GM23338 (cell line): Measurements from ENCODE around the gene ARHGEF38. TPM values are rescaled to one million over a fixed set of nuclear protein-coding genes. Genes with fewer than 3 reads are reported as not detected.

ENCODE experiments used
- ATAC-seq: fragments of 200-7000 bp; cut with Tn5 transposase; 3 replicates; pipeline ENCODE4 v1.9.1; 2020
- DNase-seq: peaks from one replicate; pipeline ENCODE4 v3.0.0-alpha.2; 2015; ENCODE audit warnings: low spot score
- H2AFZ ChIP-seq: fragments of 200-600 bp; sonication (generic); 2 replicates; pipeline ENCODE4 v1.8.0; 2016; ENCODE audit warnings: antibody characterized with exemption, mild to moderate bottlenecking, moderate library complexity
- H3F3A ChIP-seq: fragments of 200-600 bp; sonication (generic); replicated peaks from 2 replicates; pipeline ENCODE4 v1.8.0; 2017; ENCODE audit warnings: antibody characterized with exemption, mixed run types, low read depth
- H3K27ac ChIP-seq: fragments of 200-600 bp; sonication (generic); 2 replicates; pipeline ENCODE4 v1.6.1; 2016; ENCODE audit warnings: low read depth
- H3K27me3 ChIP-seq: fragments of 200-600 bp; sonication (generic); 2 replicates; pipeline ENCODE4 v1.8.0; 2016; ENCODE audit warnings: mild to moderate bottlenecking, mixed run types, moderate library complexity; ENCODE audit not compliant: insufficient read depth
- H3K36me3 ChIP-seq: fragments of 200-600 bp; sonication (generic); 2 replicates; pipeline ENCODE4 v1.8.0; 2016; ENCODE audit warnings: mild to moderate bottlenecking; ENCODE audit not compliant: insufficient read depth
- H3K4me1 ChIP-seq: fragments of 200-600 bp; sonication (generic); 2 replicates; pipeline ENCODE4 v1.8.0; 2016; ENCODE audit warnings: mild to moderate bottlenecking, moderate library complexity; ENCODE audit not compliant: insufficient read depth
- H3K4me2 ChIP-seq: fragments of 200-600 bp; sonication (generic); 2 replicates; pipeline ENCODE4 v1.7.1; 2017; ENCODE audit warnings: mixed run types
- H3K4me3 ChIP-seq: fragments of 200-600 bp; sonication (generic); 2 replicates; pipeline ENCODE4 v1.6.1; 2016; ENCODE audit warnings: mixed run types
- H3K79me2 ChIP-seq: fragments of 200-600 bp; sonication (generic); replicated peaks from 2 replicates; pipeline ENCODE4 v1.8.0; 2017; ENCODE audit warnings: mild to moderate bottlenecking; ENCODE audit not compliant: insufficient read depth
- H3K9me2 ChIP-seq: fragments of 200-600 bp; sonication (generic); 2 replicates; pipeline ENCODE4 v1.8.0; 2017; ENCODE audit not compliant: insufficient read depth
- H4K20me1 ChIP-seq: fragments of 200-600 bp; sonication (generic); replicated peaks from 2 replicates; pipeline ENCODE4 v1.8.0; 2017; ENCODE audit warnings: mild to moderate bottlenecking; ENCODE audit not compliant: insufficient read depth
- H3K27ac Mint-ChIP-seq: 2 replicates; pipeline ENCODE4 v1.8.0; 2020; ENCODE audit warnings: inconsistent platforms, mild to moderate bottlenecking, moderate library complexity, mixed read lengths
- H3K27me3 Mint-ChIP-seq: 3 replicates; pipeline ENCODE4 v1.8.0; 2022; ENCODE audit warnings: low read depth, mild to moderate bottlenecking, moderate library complexity, mixed read lengths, inconsistent platforms; ENCODE audit not compliant: insufficient read depth, poor library complexity
- H3K36me3 Mint-ChIP-seq: 3 replicates; pipeline ENCODE4 v1.8.0; 2021; ENCODE audit warnings: low read depth, mild to moderate bottlenecking, inconsistent platforms, moderate library complexity, mixed read lengths
- H3K4me1 Mint-ChIP-seq: 3 replicates; pipeline ENCODE4 v1.8.0; 2020; ENCODE audit warnings: mild to moderate bottlenecking, inconsistent platforms, mixed read lengths
- H3K4me3 Mint-ChIP-seq: 3 replicates; pipeline ENCODE4 v1.8.0; 2021; ENCODE audit warnings: moderate library complexity, mild to moderate bottlenecking, inconsistent platforms, mixed read lengths
- H3K9me3 Mint-ChIP-seq: 3 replicates; pipeline ENCODE4 v1.8.0; 2020; ENCODE audit warnings: moderate library complexity, mild to moderate bottlenecking, inconsistent platforms, mixed read lengths
- CREB1 ChIP-seq: fragments of 250-450 bp; sonication (Bioruptor Pico); IDR thresholded peaks from 2 replicates; pipeline ENCODE4 v1.5.0; 2020; ENCODE audit warnings: low read depth, mild to moderate bottlenecking, moderate library complexity
- EZH2 ChIP-seq: fragments of 200-600 bp; sonication (generic); IDR thresholded peaks from one replicate; pipeline ENCODE4 v1.8.0; 2017; ENCODE audit warnings: antibody characterized with exemption, mild to moderate bottlenecking, low read depth; ENCODE audit not compliant: unreplicated experiment
- JUNB ChIP-seq: IDR thresholded peaks from one replicate; pipeline ENCODE4 v1.6.1; 2016; ENCODE audit warnings: antibody characterized with exemption; ENCODE audit not compliant: unreplicated experiment
- NANOG ChIP-seq: IDR thresholded peaks from 2 replicates; pipeline ENCODE4 v1.6.1; 2016; ENCODE audit warnings: antibody characterized with exemption, borderline replicate concordance
- POLR2AphosphoS5 ChIP-seq: IDR thresholded peaks from 2 replicates; pipeline ENCODE4 v1.6.1; 2016; ENCODE audit warnings: antibody characterized with exemption, low read depth
- STAT1 ChIP-seq: IDR thresholded peaks from one replicate; pipeline ENCODE4 v1.6.1; 2016; ENCODE audit warnings: antibody characterized with exemption; ENCODE audit not compliant: unreplicated experiment
- ZNF331 ChIP-seq: fragments of 250-450 bp; sonication (Bioruptor Pico); IDR thresholded peaks from 2 replicates; pipeline ENCODE4 v1.5.0; 2020; ENCODE audit warnings: low read depth, mild to moderate bottlenecking, moderate library complexity
- polyA plus RNA-seq: library from polyadenylated mRNA; unstranded; fragments of >200 nt; fragmentation: Nextera tagmentation; extraction: Ambion mirVana; gene quantifications from 2 replicates; pipeline ENCODE4 v1.2.1, GENCODE V29; 2016
- total RNA-seq: library from RNA; depleted of rRNA; stranded (reverse); fragments of >200 nt; shearing (Covaris generic); gene quantifications from 2 replicates; pipeline ENCODE4 v1.2.3, GENCODE V29; 2014
- TF ChIP-seq, protein P1 (sequence below): IDR thresholded peaks from 2 replicates; pipeline ENCODE4 v1.6.1; 2016; ENCODE audit warnings: antibody characterized with exemption
- TF ChIP-seq, protein P2 (sequence below), 2 experiments: fragments of 200-600 bp in 1 of 2; sonication (generic) in 1 of 2; conservative IDR thresholded peaks; 2 replicates each; pipeline versions ENCODE4 v1.5.1 to v1.6.1; 2016 to 2017; ENCODE audit warnings: antibody characterized with exemption in 2 of 2, low read depth in 2 of 2, mild to moderate bottlenecking in 2 of 2, moderate library complexity in 1 of 2

Gene ARHGEF38
- total and polyA plus RNA-seq, 2 experiments from 2014 or later: 0.58 TPM; not detected in 1

- TF ChIP-seq STAT1 (no peak), CREB1 (no peak), JUNB (no peak), NANOG (no peak), EZH2 (no peak), ZNF331 (CRISPR knock-in tag) (no peak)
- TF ChIP-seq, protein P1, sequence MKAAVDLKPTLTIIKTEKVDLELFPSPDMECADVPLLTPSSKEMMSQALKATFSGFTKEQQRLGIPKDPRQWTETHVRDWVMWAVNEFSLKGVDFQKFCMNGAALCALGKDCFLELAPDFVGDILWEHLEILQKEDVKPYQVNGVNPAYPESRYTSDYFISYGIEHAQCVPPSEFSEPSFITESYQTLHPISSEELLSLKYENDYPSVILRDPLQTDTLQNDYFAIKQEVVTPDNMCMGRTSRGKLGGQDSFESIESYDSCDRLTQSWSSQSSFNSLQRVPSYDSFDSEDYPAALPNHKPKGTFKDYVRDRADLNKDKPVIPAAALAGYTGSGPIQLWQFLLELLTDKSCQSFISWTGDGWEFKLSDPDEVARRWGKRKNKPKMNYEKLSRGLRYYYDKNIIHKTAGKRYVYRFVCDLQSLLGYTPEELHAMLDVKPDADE: no peak
- TF ChIP-seq, protein P2, sequence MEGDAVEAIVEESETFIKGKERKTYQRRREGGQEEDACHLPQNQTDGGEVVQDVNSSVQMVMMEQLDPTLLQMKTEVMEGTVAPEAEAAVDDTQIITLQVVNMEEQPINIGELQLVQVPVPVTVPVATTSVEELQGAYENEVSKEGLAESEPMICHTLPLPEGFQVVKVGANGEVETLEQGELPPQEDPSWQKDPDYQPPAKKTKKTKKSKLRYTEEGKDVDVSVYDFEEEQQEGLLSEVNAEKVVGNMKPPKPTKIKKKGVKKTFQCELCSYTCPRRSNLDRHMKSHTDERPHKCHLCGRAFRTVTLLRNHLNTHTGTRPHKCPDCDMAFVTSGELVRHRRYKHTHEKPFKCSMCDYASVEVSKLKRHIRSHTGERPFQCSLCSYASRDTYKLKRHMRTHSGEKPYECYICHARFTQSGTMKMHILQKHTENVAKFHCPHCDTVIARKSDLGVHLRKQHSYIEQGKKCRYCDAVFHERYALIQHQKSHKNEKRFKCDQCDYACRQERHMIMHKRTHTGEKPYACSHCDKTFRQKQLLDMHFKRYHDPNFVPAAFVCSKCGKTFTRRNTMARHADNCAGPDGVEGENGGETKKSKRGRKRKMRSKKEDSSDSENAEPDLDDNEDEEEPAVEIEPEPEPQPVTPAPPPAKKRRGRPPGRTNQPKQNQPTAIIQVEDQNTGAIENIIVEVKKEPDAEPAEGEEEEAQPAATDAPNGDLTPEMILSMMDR (conservative IDR thresholded peaks at IDR 0.05; ENCODE audit: low read depth in 2 of 2): no peak
Measured at GRCh38 chr4:105710012-105710600, 157.7 kb downstream of the ARHGEF38 start (continued).

DNA sequence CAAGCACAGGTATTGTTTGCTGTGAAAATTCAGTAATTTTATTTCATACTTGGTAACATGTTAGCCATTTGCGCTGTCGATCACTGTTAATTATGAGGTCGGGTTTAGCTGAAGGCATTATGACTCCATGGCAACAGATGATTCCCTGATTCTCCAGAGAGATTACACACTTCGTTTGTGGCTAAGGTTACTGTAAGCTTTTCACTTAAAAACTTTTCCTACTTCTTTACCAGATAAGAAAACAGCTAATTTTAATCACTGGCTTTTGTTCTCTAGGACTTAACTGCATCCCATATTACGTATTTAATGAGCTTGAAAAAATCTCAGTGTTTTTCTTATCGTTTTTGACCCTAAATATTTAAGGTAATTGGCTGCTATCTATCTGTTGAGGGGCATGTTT is 158.3 kb downstream of the ARHGEF38 start:
- DNase-seq (no peak), ATAC-seq (no peak)
- Mint-ChIP-seq H3K9me3 (no peaks in the 10 kb centered on the region), H3K27ac (no peak overlapping the region), H3K36me3 (no peaks in the 10 kb centered on the region), H3K27me3 (no peaks in the 10 kb centered on the region), H3K4me3 (no peak overlapping the region), H3K4me1 (peaks cover 13% of the 10 kb centered on the region)
- Histone ChIP-seq H4K20me1 (no peaks in the 10 kb centered on the region), H3K79me2 (peaks cover 67% of the 10 kb centered on the region), H3K4me1 (peaks cover 15% of the 10 kb centered on the region; the same call in 1 of the 2 replicates), H3F3A (no peaks in the 10 kb centered on the region), H2AFZ (no peak overlapping the region), H3K4me3 (no peak overlapping the region), H3K27ac (peak overlapping the region; percentile 28; the same call in 1 of the 2 replicates), H3K9me2 (no peaks in the 10 kb centered on the region), H3K4me2 (no peak overlapping the region), H3K27me3 (no peaks in the 10 kb centered on the region), H3K36me3 (no peaks in the 10 kb centered on the region)
- TF ChIP-seq STAT1: no peak
- no peak for TF ChIP-seq POLR2AphosphoS5
- TF ChIP-seq JUNB: no peak
- TF ChIP-seq, protein P2 (conservative IDR thresholded peaks at IDR 0.05; ENCODE audit: low read depth in 2 of 2): no peak
- TF ChIP-seq NANOG: no peak
